ENCODE results near the gene NXNL1. TPM values are rescaled to one million over a fixed set of nuclear protein-coding genes. Genes with fewer than 3 reads are reported as not detected.

Gene NXNL1
- total RNA-seq, 1 experiment from 2014 or later: not detected

GRCh38 chr19:17423429-17424208 lies 37.1 kb downstream of the NXNL1 start:
- TF ChIP-seq, protein P1, sequence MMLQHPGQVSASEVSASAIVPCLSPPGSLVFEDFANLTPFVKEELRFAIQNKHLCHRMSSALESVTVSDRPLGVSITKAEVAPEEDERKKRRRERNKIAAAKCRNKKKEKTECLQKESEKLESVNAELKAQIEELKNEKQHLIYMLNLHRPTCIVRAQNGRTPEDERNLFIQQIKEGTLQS (IDR thresholded peaks at IDR 0.05): no peak
- TF ChIP-seq SIN3A (IDR thresholded peaks at IDR 0.05; ENCODE audit: low read depth): no peak
- TF ChIP-seq MAX (IDR thresholded peaks at IDR 0.05): no peak
- TF ChIP-seq YY1 (IDR thresholded peaks at IDR 0.05; ENCODE audit: extremely low read depth, insufficient replicate concordance, low read depth, low read length): no peak
- no peak for TF ChIP-seq TCF7L2 (IDR thresholded peaks at IDR 0.05; ENCODE audit: borderline replicate concordance, extremely low read depth, insufficient read depth, insufficient read length)
- TF ChIP-seq SP1 (IDR thresholded peaks at IDR 0.05; ENCODE audit: low read depth): no peak
- no peaks in the 10 kb centered on the region for H3K9me3 ChIP-seq (ENCODE audit: control insufficient read depth in 1 of 2, insufficient read depth in 1 of 2, low read depth in 1 of 2, low read length in 2 of 2)
- H3K79me2 ChIP-seq (ENCODE audit: insufficient read depth, low read length): peaks cover 10% of the 10 kb centered on the region; the same call in 1 of the 2 replicates
- H2AFZ ChIP-seq (ENCODE audit: low read depth, low read length, poor library complexity, severe bottlenecking): no peak overlapping the region
- no peak overlapping the region for H3K4me2 ChIP-seq (ENCODE audit: low read length)
- peaks cover 12 to 36% of the 10 kb centered on the region in 2 experiments for H3K4me1 ChIP-seq (ENCODE audit: control insufficient read depth in 1 of 2, insufficient read depth in 2 of 2, low read length in 2 of 2)
- no peak overlapping the region for H3K4me3 ChIP-seq (replicated peaks in 1 of 2; ENCODE audit: low read depth in 1 of 2, low read length in 2 of 2)
- POLR2A ChIA-PET: no interaction called here
- CTCF ChIA-PET: interaction anchor here (1.6 kb wide), 1 partner anchor 43 kb away, joined by 4 read pairs; no protein-coding TSS in a partner anchor
- H3K36me3 ChIP-seq (ENCODE audit: control insufficient read depth in 1 of 2, insufficient read depth in 2 of 2, low read length in 2 of 2): no peaks in the 10 kb centered on the region
- RAD21 ChIA-PET (ENCODE audit: low non-redundant PET in 1 of 2, low total read pairs in 2 of 2, uncharacterized antibody in 2 of 2, unreplicated experiment in 2 of 2): no interaction called here
- no peak overlapping the region for H3K27ac ChIP-seq (ENCODE audit: low read depth, low read length)
- no peak for DNase-seq (ENCODE audit: low read depth, low spot score)
- no peaks in the 10 kb centered on the region for H4K20me1 ChIP-seq (ENCODE audit: insufficient read depth)
- no TSS peak for BruUV-seq (replicated peaks)
- intact Hi-C loops (cut with micrococcal nuclease): no loop called here
- no peak for ATAC-seq
- H3K27me3 ChIP-seq (ENCODE audit: insufficient read depth, low read length): no peaks in the 10 kb centered on the region
- H3K9ac ChIP-seq (ENCODE audit: low read length): no peak overlapping the region
- H3K9me2 ChIP-seq (ENCODE audit: insufficient read depth): no peaks in the 10 kb centered on the region

DNA sequence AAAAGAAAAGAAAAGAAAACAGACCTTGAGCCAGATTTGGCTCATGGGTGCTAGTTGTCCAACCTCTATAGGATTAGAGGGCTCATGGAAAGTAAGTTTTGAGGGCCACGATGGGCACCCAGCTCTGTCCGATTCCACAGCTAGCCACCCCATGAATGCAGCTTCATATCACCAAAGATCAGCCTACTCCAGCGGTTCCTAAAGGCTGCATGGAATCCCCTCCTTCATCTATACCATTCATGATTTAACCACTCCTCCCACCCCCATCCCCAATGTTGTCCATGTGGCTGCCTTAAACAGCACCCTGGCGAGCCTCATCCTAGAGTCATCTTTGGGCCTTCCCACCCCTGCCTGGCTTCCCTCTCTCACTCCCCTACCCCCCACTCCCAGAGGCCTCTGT lies 38.8 kb downstream of the NXNL1 start:
- no peaks in the 10 kb centered on the region for H3K27me3 ChIP-seq (ENCODE audit: insufficient read depth, low read length)
- ChIA-PET CTCF (no interaction called here), RAD21 (ENCODE audit: low non-redundant PET in 1 of 2, low total read pairs in 2 of 2, uncharacterized antibody in 2 of 2, unreplicated experiment in 2 of 2) (no interaction called here), POLR2A (no interaction called here)
- H3K9ac ChIP-seq (ENCODE audit: low read length): no peak overlapping the region
- no peak overlapping the region for H2AFZ ChIP-seq (ENCODE audit: low read depth, low read length, poor library complexity, severe bottlenecking)
- H3K9me3 ChIP-seq (ENCODE audit: control insufficient read depth in 1 of 2, insufficient read depth in 1 of 2, low read depth in 1 of 2, low read length in 2 of 2): no peaks in the 10 kb centered on the region
- peaks cover 10% of the 10 kb centered on the region; the same call in 1 of the 2 replicates for H3K79me2 ChIP-seq (ENCODE audit: insufficient read depth, low read length)
- intact Hi-C loops (cut with micrococcal nuclease): no loop called here
- no peaks in the 10 kb centered on the region for H3K9me2 ChIP-seq (ENCODE audit: insufficient read depth)
- no peak overlapping the region for H3K27ac ChIP-seq (ENCODE audit: low read depth, low read length)
- H4K20me1 ChIP-seq (ENCODE audit: insufficient read depth): no peaks in the 10 kb centered on the region
- no peak for DNase-seq (ENCODE audit: low read depth, low spot score)
- H3K4me2 ChIP-seq (ENCODE audit: low read length): no peak overlapping the region
- H3K36me3 ChIP-seq (ENCODE audit: control insufficient read depth in 1 of 2, insufficient read depth in 2 of 2, low read length in 2 of 2): no peaks in the 10 kb centered on the region
- no TSS peak for BruUV-seq (replicated peaks)
- H3K4me3 ChIP-seq (replicated peaks in 1 of 2; ENCODE audit: low read depth in 1 of 2, low read length in 2 of 2): no peak overlapping the region
- ATAC-seq: no peak
- peaks cover 14 to 39% of the 10 kb centered on the region in 2 experiments for H3K4me1 ChIP-seq (ENCODE audit: control insufficient read depth in 1 of 2, insufficient read depth in 2 of 2, low read length in 2 of 2)
- TF ChIP-seq ZNF274 (IDR thresholded peaks at IDR 0.05; ENCODE audit: low read depth, low read length): no peak
- no peak for TF ChIP-seq REST (IDR thresholded peaks at IDR 0.05; ENCODE audit: low read depth)
- TF ChIP-seq POLR2A (IDR thresholded peaks at IDR 0.05; ENCODE audit: borderline replicate concordance, extremely low read depth, insufficient read depth, insufficient read length): no peak
- no peak for TF ChIP-seq YY1 (IDR thresholded peaks at IDR 0.05; ENCODE audit: extremely low read depth, insufficient replicate concordance, low read depth, low read length)
- TF ChIP-seq EZH2phosphoT487 (IDR thresholded peaks at IDR 0.05; ENCODE audit: borderline replicate concordance): no peak
- TF ChIP-seq, protein P2, sequence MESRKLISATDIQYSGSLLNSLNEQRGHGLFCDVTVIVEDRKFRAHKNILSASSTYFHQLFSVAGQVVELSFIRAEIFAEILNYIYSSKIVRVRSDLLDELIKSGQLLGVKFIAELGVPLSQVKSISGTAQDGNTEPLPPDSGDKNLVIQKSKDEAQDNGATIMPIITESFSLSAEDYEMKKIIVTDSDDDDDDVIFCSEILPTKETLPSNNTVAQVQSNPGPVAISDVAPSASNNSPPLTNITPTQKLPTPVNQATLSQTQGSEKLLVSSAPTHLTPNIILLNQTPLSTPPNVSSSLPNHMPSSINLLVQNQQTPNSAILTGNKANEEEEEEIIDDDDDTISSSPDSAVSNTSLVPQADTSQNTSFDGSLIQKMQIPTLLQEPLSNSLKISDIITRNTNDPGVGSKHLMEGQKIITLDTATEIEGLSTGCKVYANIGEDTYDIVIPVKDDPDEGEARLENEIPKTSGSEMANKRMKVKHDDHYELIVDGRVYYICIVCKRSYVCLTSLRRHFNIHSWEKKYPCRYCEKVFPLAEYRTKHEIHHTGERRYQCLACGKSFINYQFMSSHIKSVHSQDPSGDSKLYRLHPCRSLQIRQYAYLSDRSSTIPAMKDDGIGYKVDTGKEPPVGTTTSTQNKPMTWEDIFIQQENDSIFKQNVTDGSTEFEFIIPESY (IDR thresholded peaks at IDR 0.05; ENCODE audit: extremely low read depth, insufficient replicate concordance, low read length): no peak
- TF ChIP-seq JUND (IDR thresholded peaks at IDR 0.05): no peak
- TF ChIP-seq SP1 (IDR thresholded peaks at IDR 0.05; ENCODE audit: low read depth): no peak
- no peak for TF ChIP-seq ELF1 (IDR thresholded peaks at IDR 0.05; ENCODE audit: borderline replicate concordance, low read depth)
